Tibial nerve (tissue), 3 donors: ENCODE data around the gene PHF19.

Experiments
- CTCF ChIP-seq, 5 experiments: fragments of 200-600 bp in 3 of 5; fragments of 450-650 bp in 2 of 5; sonication (generic) in 3 of 5; IDR thresholded peaks; one replicate each; pipeline ENCODE4 v1.5.1; 2016 to 2019; ENCODE audit warnings: antibody characterized with exemption in 5 of 5, mild to moderate bottlenecking in 3 of 5, moderate library complexity in 2 of 5
- POLR2A ChIP-seq, 2 donors: fragments of 450-650 bp; IDR thresholded peaks; one replicate each; pipeline ENCODE4 v1.6.1; 2017; ENCODE audit warnings: antibody characterized with exemption in 2 of 2, mild to moderate bottlenecking in 2 of 2, moderate library complexity in 2 of 2

- TF ChIP-seq CTCF (IDR thresholded peaks at IDR 0.05), result no peak
- no peak for TF ChIP-seq POLR2A (IDR thresholded peaks at IDR 0.05)
Observed at GRCh38 chr9:120808931-120809330, 68.1 kb downstream of the PHF19 start.
